Osteocyte (in vitro differentiated cells): Measurements from ENCODE around the gene KCNA4. TPM values are rescaled to one million over a fixed set of nuclear protein-coding genes. Genes with fewer than 3 reads are reported as not detected.

Source experiments
- DNase-seq: peaks from one replicate; pipeline ENCODE4 v3.0.0; 2021; ENCODE audit warnings: mixed read lengths; ENCODE audit not compliant: unreplicated experiment; ENCODE audit errors: extremely low spot score
- H3K27ac Mint-ChIP-seq: one replicate; pipeline ENCODE4 v1.8.0; 2021; ENCODE audit warnings: mild to moderate bottlenecking, mixed read lengths; ENCODE audit not compliant: unreplicated experiment
- H3K27me3 Mint-ChIP-seq: one replicate; pipeline ENCODE4 v1.8.0; 2021; ENCODE audit warnings: mixed read lengths; ENCODE audit not compliant: unreplicated experiment
- H3K36me3 Mint-ChIP-seq: one replicate; pipeline ENCODE4 v1.8.0; 2021; ENCODE audit warnings: mixed read lengths; ENCODE audit not compliant: unreplicated experiment
- H3K4me1 Mint-ChIP-seq: one replicate; pipeline ENCODE4 v1.8.0; 2021; ENCODE audit warnings: mixed read lengths; ENCODE audit not compliant: unreplicated experiment
- H3K4me3 Mint-ChIP-seq: one replicate; pipeline ENCODE4 v1.8.0; 2021; ENCODE audit warnings: mild to moderate bottlenecking, moderate library complexity, mixed read lengths; ENCODE audit not compliant: unreplicated experiment
- H3K9me3 Mint-ChIP-seq: one replicate; pipeline ENCODE4 v1.8.0; 2021; ENCODE audit warnings: mixed read lengths; ENCODE audit not compliant: unreplicated experiment
- total RNA-seq: library from RNA; stranded (reverse); gene quantifications from 2 replicates; pipeline ENCODE4 v1.2.1, GENCODE V29; 2021
- TF ChIP-seq, protein P1 (sequence below): fragments of 200-600 bp; sonication (generic); IDR thresholded peaks from 2 replicates; pipeline ENCODE4 v1.5.0; 2021; ENCODE audit warnings: antibody characterized with exemption, mild to moderate bottlenecking, moderate library complexity

Gene KCNA4
- total RNA-seq, 1 donor from 2014 or later = not detected

DNA sequence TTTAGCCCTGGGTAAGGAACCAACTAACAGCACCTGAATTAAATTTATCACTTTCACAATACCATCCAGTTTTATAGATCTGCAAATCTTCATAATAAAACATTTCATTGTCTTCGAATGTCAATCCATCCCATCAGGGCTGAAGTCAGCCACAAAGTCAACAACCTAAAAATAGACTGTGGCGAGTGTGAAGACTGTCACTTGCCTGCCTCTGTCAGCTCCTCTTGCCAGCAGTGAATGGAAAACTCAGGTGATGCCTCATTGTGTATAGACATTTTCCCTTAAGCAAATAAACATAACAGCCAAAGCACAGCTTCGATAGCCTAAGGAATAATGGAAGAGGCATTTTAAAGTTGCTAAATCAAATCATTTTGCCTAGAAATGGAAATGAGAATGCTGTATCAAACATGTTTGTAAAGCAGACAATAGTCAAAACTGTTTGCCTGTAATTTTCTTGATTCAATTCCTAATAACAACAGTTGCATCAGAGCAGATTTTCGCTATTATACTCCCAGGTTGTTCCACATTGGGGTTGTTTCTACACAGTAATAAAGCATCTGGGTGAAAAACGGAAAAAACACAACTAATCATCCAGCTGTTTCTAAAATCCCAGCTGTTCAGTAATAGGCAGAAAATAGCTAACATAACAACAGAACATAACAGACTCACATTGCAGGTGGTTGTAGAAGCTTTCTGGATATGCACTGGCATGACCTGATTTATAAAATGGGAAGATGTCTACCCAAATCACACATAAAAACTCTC, 15.7 kb downstream of the KCNA4 start:
- H3K36me3 Mint-ChIP-seq = no peaks in the 10 kb centered on the region
- no peaks in the 10 kb centered on the region for H3K4me1 Mint-ChIP-seq
- H3K27me3 Mint-ChIP-seq = peaks cover 12% of the 10 kb centered on the region
- no peaks in the 10 kb centered on the region for H3K9me3 Mint-ChIP-seq
- TF ChIP-seq, protein P1, sequence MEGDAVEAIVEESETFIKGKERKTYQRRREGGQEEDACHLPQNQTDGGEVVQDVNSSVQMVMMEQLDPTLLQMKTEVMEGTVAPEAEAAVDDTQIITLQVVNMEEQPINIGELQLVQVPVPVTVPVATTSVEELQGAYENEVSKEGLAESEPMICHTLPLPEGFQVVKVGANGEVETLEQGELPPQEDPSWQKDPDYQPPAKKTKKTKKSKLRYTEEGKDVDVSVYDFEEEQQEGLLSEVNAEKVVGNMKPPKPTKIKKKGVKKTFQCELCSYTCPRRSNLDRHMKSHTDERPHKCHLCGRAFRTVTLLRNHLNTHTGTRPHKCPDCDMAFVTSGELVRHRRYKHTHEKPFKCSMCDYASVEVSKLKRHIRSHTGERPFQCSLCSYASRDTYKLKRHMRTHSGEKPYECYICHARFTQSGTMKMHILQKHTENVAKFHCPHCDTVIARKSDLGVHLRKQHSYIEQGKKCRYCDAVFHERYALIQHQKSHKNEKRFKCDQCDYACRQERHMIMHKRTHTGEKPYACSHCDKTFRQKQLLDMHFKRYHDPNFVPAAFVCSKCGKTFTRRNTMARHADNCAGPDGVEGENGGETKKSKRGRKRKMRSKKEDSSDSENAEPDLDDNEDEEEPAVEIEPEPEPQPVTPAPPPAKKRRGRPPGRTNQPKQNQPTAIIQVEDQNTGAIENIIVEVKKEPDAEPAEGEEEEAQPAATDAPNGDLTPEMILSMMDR = no peak
- no peak for DNase-seq
- H3K4me3 Mint-ChIP-seq = no peak overlapping the region
- H3K27ac Mint-ChIP-seq = no peak overlapping the region

DNA sequence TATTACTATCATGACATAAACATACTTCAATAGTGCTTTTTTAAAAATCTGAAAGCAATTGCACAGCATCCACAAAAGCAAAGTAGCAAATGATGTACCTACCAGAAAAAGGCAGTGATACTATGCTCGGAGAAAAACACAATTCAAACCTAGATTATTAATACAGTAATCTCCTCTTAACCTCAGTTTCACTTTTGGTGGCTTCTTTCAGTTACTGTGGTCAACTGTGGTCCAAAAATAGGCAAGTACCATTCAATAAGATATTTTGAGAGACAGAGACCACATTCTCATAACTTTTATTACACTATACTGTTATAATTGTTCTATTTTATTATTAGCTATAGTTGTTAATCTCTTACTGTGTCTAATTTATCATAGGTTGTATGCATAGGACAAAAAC, 20.8 kb downstream of the KCNA4 start:
- H3K27ac Mint-ChIP-seq = no peak overlapping the region
- H3K4me3 Mint-ChIP-seq = no peak overlapping the region
- TF ChIP-seq, protein P1 = no peak
- H3K36me3 Mint-ChIP-seq = no peaks in the 10 kb centered on the region
- H3K9me3 Mint-ChIP-seq = no peaks in the 10 kb centered on the region
- H3K4me1 Mint-ChIP-seq = no peaks in the 10 kb centered on the region
- peaks cover 4% of the 10 kb centered on the region for H3K27me3 Mint-ChIP-seq
- no peak for DNase-seq

DNA sequence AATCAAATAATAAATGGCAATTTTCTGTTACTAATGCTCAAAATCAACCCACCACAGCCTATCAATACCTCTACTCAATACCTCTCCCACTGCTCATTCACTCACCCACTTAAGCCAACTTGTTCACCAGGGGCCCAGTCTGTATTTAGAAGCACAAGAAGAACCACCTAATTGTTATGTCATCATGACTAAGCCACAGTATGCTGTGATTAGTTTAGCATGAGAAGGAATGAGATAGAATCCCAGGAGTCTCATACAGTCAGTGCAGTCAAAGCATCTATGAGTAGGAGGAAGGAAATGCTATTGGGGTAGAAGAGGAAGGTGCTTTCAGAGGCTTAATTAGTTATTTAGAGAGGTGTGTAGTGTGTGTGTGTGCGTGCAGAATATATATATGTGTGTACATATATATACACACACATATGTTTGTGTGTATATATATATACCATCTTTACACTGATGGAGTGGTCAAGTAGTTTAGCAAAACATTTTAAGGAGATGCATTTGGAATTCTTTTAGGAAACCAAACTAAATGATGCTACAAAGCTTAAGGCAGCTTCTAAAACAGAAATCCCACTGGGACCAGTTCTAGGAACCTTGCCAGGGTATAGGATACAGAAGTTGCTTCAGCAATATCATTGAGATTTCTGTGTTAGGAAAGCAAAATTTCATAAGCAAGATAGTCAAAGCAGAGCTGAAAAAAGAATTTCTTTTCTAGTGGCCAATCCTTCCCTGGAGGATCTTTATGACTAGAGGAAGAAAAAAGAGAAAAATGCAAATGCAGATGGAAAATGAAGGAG, 27.5 kb downstream of the KCNA4 start:
- H3K4me1 Mint-ChIP-seq = no peaks in the 10 kb centered on the region
- no peaks in the 10 kb centered on the region for H3K9me3 Mint-ChIP-seq
- no peaks in the 10 kb centered on the region for H3K27me3 Mint-ChIP-seq
- DNase-seq = no peak
- TF ChIP-seq, protein P1 = no peak
- H3K36me3 Mint-ChIP-seq = no peaks in the 10 kb centered on the region
- no peak overlapping the region for H3K4me3 Mint-ChIP-seq
- H3K27ac Mint-ChIP-seq = no peak overlapping the region

DNA sequence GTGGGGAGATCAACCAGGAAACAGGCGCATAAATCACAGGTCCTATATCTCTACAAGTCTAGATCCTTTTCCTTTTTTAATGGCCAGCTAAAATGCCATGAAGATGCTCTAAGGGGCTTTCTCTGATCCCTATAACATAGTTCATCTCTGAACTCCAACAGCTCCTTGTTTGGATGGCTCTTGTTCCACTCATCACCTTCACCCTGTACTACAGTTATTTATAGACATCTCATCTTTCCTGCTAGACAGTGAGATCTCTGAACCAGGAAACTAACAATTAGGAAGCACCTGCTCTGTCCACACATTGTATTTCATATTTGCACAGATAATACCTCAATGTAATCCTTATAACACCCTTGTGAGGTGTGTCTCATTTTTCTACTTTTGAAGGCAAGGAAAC, 31.6 kb downstream of the KCNA4 start:
- DNase-seq = no peak
- Mint-ChIP-seq H3K4me3 (no peak overlapping the region), H3K9me3 (no peaks in the 10 kb centered on the region), H3K4me1 (no peaks in the 10 kb centered on the region), H3K36me3 (no peaks in the 10 kb centered on the region), H3K27me3 (no peaks in the 10 kb centered on the region), H3K27ac (no peak overlapping the region)
- TF ChIP-seq, protein P1 = no peak

DNA sequence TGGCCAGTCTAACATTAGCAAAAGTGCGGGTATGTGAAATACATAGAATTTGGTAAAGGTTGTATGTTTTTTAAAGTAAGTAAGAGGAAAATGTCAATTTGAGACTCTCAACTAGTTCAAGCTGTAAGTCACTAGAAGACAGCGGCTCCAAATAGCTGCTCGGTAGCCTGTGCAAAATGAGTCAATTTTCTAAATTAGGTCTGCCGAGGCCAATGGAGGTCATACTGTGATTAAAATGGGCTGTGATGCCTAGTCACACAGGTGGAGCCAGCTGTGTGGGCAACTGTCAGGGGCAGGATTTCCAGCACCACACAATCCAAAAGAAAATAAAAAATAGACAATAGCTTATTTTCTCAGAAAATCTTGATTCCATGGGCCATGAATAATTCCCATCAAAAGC, 32.3 kb downstream of the KCNA4 start:
- Mint-ChIP-seq H3K27ac (no peak overlapping the region), H3K36me3 (no peaks in the 10 kb centered on the region), H3K9me3 (no peaks in the 10 kb centered on the region), H3K27me3 (no peaks in the 10 kb centered on the region), H3K4me1 (no peaks in the 10 kb centered on the region), H3K4me3 (no peak overlapping the region)
- no peak for DNase-seq
- TF ChIP-seq, protein P1 = no peak
